ENCODE results near the gene C8A. TPM values are rescaled to one million over a fixed set of nuclear protein-coding genes. Genes with fewer than 3 reads are reported as not detected.
A peak's percentile ranks its signal among the peaks of the same experiment; 100 is the strongest.

The C8A gene
- total and polyA plus RNA-seq, 2 of the 13 experiments (the other 11 are each of a cell fraction or from before 2014, with no cell fraction given): 10.5 to 15.0 TPM

DNA sequence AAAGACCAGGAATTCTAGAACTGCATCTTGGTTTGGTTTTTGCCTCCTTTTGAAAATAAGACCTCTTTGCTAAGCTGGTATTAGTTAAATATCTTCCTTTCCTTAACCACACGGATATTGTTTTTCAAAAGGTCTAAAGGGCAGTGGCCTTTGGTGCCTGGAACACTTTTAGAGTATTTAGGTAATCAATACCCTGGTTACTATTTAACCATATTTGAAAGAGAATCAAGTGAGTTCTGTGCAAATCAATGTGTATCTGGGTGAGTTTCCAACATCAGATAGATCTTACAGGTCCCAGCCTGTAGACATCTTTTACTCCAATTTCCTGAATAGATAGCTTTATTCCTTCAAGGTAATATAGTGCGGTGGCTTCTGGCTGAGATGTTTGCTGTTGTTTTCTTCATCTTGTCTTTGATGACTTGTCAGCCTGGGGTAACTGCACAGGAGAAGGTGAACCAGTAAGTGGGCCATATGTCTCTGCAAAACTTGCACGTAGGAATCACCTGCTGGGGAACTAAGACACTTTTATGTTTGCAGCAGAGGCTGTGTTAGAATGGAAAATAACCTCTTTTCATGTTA is at the start of gene C8A (continued):
- peak; percentile 57; the same call in 1 of the 2 replicates for TF ChIP-seq KDM1A (CRISPR knock-in tag; IDR thresholded peaks at IDR 0.05)
- TF ChIP-seq ZNF652 (CRISPR knock-in tag; IDR thresholded peaks at IDR 0.05; ENCODE audit: borderline replicate concordance, low read depth): peak; percentile 33; the same call in 1 of the 2 replicates
- peak; percentile 28; the same call in 1 of the 2 replicates for TF ChIP-seq IKZF5 (CRISPR knock-in tag; IDR thresholded peaks at IDR 0.05)
- 0 out of 2 replicates have a peak, but pooled peaks have one; percentile 13 for TF ChIP-seq GATAD1 (CRISPR knock-in tag; IDR thresholded peaks at IDR 0.05)
- TF ChIP-seq, protein P1, sequence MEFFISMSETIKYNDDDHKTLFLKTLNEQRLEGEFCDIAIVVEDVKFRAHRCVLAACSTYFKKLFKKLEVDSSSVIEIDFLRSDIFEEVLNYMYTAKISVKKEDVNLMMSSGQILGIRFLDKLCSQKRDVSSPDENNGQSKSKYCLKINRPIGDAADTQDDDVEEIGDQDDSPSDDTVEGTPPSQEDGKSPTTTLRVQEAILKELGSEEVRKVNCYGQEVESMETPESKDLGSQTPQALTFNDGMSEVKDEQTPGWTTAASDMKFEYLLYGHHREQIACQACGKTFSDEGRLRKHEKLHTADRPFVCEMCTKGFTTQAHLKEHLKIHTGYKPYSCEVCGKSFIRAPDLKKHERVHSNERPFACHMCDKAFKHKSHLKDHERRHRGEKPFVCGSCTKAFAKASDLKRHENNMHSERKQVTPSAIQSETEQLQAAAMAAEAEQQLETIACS (CRISPR knock-in tag; IDR thresholded peaks at IDR 0.05): no peak
- TF ChIP-seq TAF1 (CRISPR knock-in tag; IDR thresholded peaks at IDR 0.05): peak; percentile 42; the same call in 1 of the 2 replicates
- TF ChIP-seq ZNF660 (CRISPR knock-in tag; IDR thresholded peaks at IDR 0.05; ENCODE audit: borderline replicate concordance, low read depth): no peak
- no peak for TF ChIP-seq SP1 (IDR thresholded peaks at IDR 0.05)
- no peak for TF ChIP-seq SP1 (CRISPR knock-in tag; IDR thresholded peaks at IDR 0.05)
- peak; percentile 51; the same call in 1 of the 2 replicates for TF ChIP-seq SALL1 (CRISPR knock-in tag; IDR thresholded peaks at IDR 0.05)
- TF ChIP-seq ZNF431 (CRISPR knock-in tag; IDR thresholded peaks at IDR 0.05; ENCODE audit: borderline replicate concordance, low read depth): no peak
- TF ChIP-seq, protein P2, sequence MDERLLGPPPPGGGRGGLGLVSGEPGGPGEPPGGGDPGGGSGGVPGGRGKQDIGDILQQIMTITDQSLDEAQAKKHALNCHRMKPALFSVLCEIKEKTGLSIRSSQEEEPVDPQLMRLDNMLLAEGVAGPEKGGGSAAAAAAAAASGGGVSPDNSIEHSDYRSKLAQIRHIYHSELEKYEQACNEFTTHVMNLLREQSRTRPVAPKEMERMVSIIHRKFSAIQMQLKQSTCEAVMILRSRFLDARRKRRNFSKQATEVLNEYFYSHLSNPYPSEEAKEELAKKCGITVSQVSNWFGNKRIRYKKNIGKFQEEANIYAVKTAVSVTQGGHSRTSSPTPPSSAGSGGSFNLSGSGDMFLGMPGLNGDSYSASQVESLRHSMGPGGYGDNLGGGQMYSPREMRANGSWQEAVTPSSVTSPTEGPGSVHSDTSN (CRISPR knock-in tag; IDR thresholded peaks at IDR 0.05): no peak
- peak; percentile 75 for TF ChIP-seq ZMYM4 (CRISPR knock-in tag; IDR thresholded peaks at IDR 0.05)
- peak; percentile 83 for TF ChIP-seq PITX1 (CRISPR knock-in tag; IDR thresholded peaks at IDR 0.05)
- TF ChIP-seq SKI (IDR thresholded peaks at IDR 0.05; ENCODE audit: partially characterized antibody): peak; percentile 11
- no peak for TF ChIP-seq ZNF446 (CRISPR knock-in tag; IDR thresholded peaks at IDR 0.05)
- TF ChIP-seq ZNF468 (CRISPR knock-in tag; IDR thresholded peaks at IDR 0.05): no peak
- TF ChIP-seq TCF7L2 (IDR thresholded peaks at IDR 0.05; ENCODE audit: low read depth, low read length): peak; percentile 74
- 0 out of 2 replicates have a peak, but pooled peaks have one; percentile 12 for TF ChIP-seq TFDP2 (CRISPR knock-in tag; IDR thresholded peaks at IDR 0.05)
- no peak for TF ChIP-seq ZNF720 (CRISPR knock-in tag; IDR thresholded peaks at IDR 0.05)
- peak; percentile 64; the same call in 1 of the 2 replicates for TF ChIP-seq FOXK1 (CRISPR knock-in tag; IDR thresholded peaks at IDR 0.05; ENCODE audit: borderline replicate concordance, low read depth)
- TF ChIP-seq, protein P3, sequence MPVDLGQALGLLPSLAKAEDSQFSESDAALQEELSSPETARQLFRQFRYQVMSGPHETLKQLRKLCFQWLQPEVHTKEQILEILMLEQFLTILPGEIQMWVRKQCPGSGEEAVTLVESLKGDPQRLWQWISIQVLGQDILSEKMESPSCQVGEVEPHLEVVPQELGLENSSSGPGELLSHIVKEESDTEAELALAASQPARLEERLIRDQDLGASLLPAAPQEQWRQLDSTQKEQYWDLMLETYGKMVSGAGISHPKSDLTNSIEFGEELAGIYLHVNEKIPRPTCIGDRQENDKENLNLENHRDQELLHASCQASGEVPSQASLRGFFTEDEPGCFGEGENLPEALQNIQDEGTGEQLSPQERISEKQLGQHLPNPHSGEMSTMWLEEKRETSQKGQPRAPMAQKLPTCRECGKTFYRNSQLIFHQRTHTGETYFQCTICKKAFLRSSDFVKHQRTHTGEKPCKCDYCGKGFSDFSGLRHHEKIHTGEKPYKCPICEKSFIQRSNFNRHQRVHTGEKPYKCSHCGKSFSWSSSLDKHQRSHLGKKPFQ (CRISPR knock-in tag; IDR thresholded peaks at IDR 0.05; ENCODE audit: insufficient replicate concordance): no peak

Measured in HepG2 (cell line).